ENCODE results near the gene ELL.

Gene ELL

GRCh38 chr19:18445262-18445948, 76.5 kb downstream of the ELL start:
- TF ChIP-seq, protein P1, sequence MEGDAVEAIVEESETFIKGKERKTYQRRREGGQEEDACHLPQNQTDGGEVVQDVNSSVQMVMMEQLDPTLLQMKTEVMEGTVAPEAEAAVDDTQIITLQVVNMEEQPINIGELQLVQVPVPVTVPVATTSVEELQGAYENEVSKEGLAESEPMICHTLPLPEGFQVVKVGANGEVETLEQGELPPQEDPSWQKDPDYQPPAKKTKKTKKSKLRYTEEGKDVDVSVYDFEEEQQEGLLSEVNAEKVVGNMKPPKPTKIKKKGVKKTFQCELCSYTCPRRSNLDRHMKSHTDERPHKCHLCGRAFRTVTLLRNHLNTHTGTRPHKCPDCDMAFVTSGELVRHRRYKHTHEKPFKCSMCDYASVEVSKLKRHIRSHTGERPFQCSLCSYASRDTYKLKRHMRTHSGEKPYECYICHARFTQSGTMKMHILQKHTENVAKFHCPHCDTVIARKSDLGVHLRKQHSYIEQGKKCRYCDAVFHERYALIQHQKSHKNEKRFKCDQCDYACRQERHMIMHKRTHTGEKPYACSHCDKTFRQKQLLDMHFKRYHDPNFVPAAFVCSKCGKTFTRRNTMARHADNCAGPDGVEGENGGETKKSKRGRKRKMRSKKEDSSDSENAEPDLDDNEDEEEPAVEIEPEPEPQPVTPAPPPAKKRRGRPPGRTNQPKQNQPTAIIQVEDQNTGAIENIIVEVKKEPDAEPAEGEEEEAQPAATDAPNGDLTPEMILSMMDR (IDR thresholded peaks at IDR 0.05; ENCODE audit: low read depth, low read length): no peak
- Histone ChIP-seq H3K36me3 (peaks cover 34% of the 10 kb centered on the region), H3K9me3 (no peaks in the 10 kb centered on the region), H3K27me3 (no peaks in the 10 kb centered on the region), H3K4me1 (no peaks in the 10 kb centered on the region), H3K4me3 (ENCODE audit: low read depth, low read length) (no peak overlapping the region)
- DNase-seq: no peak

DNA sequence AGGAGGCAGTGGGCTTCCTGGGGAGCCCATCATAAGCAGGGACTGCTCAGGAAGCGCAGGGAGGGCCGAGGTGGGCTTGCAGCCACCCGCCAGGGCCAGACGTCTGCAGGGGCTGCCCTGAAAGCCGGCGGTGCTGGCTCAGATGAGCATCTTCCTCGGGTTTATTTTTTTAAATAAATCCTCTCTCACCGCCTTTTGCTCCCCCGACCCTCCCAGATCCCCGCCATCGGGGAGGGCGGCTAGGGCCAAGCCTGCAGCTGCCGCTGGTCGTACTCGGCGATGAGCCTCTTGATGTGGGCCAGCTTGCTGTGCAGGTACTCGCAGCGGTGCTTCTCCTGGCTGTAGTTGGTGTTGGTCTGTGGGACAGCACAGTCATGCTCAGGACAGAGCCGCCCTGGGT, 77.4 kb downstream of the ELL start:
- Histone ChIP-seq H3K4me3 (ENCODE audit: low read depth, low read length) (no peak overlapping the region), H3K4me1 (no peaks in the 10 kb centered on the region), H3K36me3 (peaks cover 25% of the 10 kb centered on the region), H3K27me3 (no peaks in the 10 kb centered on the region), H3K9me3 (no peaks in the 10 kb centered on the region)
- no peak for DNase-seq
- TF ChIP-seq, protein P1 (IDR thresholded peaks at IDR 0.05; ENCODE audit: low read depth, low read length): no peak

- H3K27me3 ChIP-seq: no peaks in the 10 kb centered on the region
- TF ChIP-seq, protein P1 (IDR thresholded peaks at IDR 0.05; ENCODE audit: low read depth, low read length): no peak
- H3K36me3 ChIP-seq: peaks cover 18% of the 10 kb centered on the region
- H3K4me3 ChIP-seq (ENCODE audit: low read depth, low read length): no peak overlapping the region
- no peaks in the 10 kb centered on the region for H3K4me1 ChIP-seq
- DNase-seq: no peak
- H3K9me3 ChIP-seq: no peaks in the 10 kb centered on the region
Observed at GRCh38 chr19:18443831-18444230, 78.0 kb downstream of the ELL start.

- DNase-seq: no peak
- H3K27me3 ChIP-seq: no peaks in the 10 kb centered on the region
- TF ChIP-seq, protein P1 (IDR thresholded peaks at IDR 0.05; ENCODE audit: low read depth, low read length): no peak
- no peaks in the 10 kb centered on the region for H3K9me3 ChIP-seq
- H3K36me3 ChIP-seq: peaks cover 18% of the 10 kb centered on the region
- H3K4me3 ChIP-seq (ENCODE audit: low read depth, low read length): no peak overlapping the region
- H3K4me1 ChIP-seq: no peaks in the 10 kb centered on the region
Observed at GRCh38 chr19:18443406-18443805, 78.5 kb downstream of the ELL start.

DNA sequence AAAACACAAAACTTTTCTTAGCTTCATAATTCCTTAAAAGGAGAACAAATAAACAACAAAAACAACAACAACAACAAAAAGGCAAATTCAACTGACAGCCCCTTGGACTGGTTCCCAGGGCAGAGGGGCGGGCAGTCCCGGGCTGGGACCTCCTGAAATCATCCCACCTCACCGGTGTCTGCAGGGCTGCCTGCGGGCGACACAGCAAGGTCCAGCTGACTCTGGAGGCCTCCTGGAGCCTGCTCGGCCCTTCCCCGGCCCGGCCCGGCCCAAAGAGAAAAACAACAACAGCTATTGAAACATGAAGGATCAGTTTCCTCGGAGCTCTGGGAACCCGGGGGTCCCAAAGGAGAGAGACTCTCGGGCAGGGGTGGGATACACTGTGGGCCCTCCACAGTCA, 78.9 kb downstream of the ELL start:
- Histone ChIP-seq H3K4me1 (no peaks in the 10 kb centered on the region), H3K36me3 (peaks cover 18% of the 10 kb centered on the region), H3K4me3 (ENCODE audit: low read depth, low read length) (no peak overlapping the region), H3K27me3 (no peaks in the 10 kb centered on the region), H3K9me3 (no peaks in the 10 kb centered on the region)
- no peak for DNase-seq
- TF ChIP-seq, protein P1 (IDR thresholded peaks at IDR 0.05; ENCODE audit: low read depth, low read length): no peak
